SIG-M5 treated with dmso at 0.1 percent for 504 hours (cell line): ENCODE measurements around the gene NUDT22.

Source experiments
- DNase-seq: peaks from one replicate; lab custom pipeline; 2025; ENCODE audit not compliant: unreplicated experiment; lab: John Stamatoyannopoulos, UW

The NUDT22 gene

GRCh38 chr11:64253481-64253880, 27.4 kb downstream of the NUDT22 start:
- no peak for DNase-seq

GRCh38 chr11:64254326-64254725, 28.3 kb downstream of the NUDT22 start:
- DNase-seq, result no peak

DNA sequence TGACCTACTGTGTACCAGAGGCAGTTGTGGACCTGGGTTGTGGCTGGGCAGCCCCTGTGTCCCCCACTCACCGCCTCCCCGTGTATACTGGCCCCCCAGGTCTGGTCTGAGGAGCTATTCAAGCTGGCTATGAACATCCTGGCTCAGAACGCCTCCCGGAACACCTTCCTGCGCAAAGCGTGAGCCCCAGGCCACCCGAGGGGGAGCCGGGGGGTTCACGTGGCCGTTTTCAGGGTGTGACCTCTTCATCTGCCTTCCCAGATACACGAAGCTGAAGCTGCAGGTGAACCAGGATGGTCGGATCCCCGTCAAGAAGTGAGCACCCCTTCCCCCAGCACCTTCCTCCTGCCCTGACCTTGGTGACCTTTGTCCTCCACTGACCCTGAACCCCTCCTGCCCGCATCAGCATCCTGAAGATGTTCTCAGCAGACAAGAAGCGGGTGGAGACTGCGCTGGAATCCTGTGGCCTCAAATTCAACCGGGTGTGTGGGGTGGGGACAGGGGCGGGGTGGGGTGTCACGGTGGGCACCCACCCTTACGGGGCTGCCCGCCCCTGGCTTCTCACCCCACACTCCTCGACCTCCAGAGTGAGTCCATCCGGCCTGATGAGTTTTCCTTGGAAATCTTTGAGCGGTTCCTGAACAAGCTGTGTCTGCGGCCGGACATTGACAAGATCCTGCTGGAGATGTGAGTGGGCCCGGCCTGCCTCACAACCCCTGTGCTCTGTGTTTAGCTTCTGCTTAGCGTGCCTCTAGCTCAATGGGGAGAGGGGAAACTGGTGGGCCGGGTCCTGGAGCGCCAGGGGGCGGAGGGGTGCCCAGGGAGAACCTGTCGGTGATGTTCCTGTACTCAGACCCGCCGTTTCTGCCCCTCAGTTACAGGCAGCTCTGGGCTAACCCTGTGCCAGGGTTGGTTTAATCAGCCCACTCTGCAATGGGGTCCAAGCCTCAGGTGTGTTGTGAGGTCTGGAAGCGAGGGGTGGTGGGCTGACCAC, 29.4 kb downstream of the NUDT22 start:
- no peak for DNase-seq

- DNase-seq, result no peak
These were observed 30.2 kb downstream of the NUDT22 start for GRCh38 chr11:64256300-64256699.

DNA sequence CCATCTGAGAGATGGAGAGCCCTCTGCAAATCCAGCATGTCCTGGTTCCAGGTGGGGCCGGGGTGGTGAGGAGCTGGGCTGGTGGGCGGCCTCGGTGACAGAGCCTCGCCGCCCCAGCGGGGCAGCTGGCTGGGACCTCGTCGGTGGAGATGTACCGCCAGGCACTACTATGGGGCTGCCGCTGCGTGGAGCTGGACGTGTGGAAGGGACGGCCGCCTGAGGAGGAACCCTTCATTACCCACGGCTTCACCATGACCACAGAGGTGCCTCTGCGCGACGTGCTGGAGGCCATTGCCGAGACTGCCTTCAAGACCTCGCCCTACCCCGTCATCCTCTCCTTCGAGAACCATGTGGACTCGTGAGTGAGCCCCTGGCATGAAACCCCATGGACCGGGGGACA, 32.3 kb downstream of the NUDT22 start:
- DNase-seq, result no peak

GRCh38 chr11:64258946-64259532, 33.0 kb downstream of the NUDT22 start:
- DNase-seq, result no peak

- DNase-seq, result no peak
These were observed 33.5 kb downstream of the NUDT22 start for GRCh38 chr11:64259533-64260067.

DNA sequence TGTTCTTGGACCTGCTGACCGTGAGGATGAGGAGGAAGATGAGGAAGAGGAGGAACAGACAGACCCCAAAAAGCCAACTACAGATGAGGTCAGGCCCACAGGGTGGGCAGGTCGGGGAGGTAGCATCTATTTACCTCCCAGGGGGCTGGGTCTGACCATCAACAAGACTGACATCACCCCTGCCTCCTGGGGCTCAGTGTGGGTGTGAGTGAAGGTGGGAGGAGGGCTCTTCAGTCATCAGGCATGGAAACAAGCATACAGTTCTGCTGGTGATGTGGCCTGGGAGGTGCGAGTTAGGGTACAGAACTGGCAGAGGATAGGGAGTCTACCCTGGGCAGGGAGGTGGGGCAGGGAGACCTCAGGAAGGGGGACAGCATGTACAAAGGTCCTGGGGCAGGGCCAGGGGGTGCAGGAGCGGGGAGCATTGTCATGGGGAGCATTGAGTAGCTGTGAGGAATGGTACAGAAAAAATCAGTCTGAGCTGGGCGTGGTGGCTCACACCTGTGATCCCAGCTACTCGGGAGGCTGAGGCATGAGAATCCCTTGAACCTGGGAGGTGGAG, 34.2 kb downstream of the NUDT22 start:
- no peak for DNase-seq

DNA sequence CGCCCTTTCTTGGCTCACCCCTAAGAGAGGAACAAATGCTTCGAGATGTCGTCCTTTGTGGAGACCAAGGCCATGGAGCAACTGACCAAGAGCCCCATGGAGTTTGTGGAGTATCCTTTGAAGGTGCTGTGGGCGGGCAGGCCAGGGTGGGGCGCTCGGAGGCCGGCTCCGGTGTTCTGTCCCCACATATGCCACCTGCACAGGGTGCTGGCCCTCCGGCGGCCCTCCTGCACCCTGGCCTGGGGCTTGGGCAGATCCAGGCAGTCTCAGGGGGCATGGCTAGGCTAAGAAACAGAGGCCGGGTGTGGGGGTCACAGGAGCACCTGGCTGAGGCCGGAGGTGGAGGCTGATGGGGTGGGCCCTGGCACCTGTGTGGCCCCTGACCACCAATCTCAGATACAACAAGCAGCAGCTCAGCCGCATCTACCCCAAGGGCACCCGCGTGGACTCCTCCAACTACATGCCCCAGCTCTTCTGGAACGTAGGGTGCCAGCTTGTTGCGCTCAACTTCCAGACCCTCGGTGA, 35.5 kb downstream of the NUDT22 start:
- no peak for DNase-seq

DNA sequence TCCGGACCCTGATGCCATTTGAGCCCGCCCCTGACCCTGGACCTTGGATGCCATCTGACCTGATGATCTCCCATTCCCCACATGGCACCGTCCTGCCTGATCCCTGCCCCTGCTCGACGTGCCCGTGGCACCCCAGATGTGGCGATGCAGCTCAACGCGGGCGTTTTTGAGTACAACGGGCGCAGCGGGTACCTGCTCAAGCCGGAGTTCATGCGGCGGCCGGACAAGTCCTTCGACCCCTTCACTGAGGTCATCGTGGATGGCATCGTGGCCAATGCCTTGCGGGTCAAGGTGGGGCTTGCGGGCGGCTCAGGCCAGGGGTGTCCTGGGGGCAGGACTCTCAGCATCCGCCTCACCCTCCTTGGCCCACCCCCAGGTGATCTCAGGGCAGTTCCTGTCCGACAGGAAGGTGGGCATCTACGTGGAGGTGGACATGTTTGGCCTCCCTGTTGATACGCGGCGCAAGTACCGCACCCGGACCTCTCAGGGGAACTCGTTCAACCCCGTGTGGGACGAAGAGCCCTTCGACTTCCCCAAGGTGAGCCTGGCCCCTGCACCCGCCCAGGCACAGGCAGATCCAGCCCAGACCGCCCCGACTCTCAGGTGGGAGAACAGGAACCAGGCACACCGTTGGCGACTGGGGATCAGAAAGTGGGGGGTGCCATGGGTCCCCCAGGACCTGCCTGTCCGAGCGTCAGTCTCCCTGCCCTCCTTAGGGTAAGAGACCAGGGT, 36.4 kb downstream of the NUDT22 start:
- DNase-seq, result no peak

DNA sequence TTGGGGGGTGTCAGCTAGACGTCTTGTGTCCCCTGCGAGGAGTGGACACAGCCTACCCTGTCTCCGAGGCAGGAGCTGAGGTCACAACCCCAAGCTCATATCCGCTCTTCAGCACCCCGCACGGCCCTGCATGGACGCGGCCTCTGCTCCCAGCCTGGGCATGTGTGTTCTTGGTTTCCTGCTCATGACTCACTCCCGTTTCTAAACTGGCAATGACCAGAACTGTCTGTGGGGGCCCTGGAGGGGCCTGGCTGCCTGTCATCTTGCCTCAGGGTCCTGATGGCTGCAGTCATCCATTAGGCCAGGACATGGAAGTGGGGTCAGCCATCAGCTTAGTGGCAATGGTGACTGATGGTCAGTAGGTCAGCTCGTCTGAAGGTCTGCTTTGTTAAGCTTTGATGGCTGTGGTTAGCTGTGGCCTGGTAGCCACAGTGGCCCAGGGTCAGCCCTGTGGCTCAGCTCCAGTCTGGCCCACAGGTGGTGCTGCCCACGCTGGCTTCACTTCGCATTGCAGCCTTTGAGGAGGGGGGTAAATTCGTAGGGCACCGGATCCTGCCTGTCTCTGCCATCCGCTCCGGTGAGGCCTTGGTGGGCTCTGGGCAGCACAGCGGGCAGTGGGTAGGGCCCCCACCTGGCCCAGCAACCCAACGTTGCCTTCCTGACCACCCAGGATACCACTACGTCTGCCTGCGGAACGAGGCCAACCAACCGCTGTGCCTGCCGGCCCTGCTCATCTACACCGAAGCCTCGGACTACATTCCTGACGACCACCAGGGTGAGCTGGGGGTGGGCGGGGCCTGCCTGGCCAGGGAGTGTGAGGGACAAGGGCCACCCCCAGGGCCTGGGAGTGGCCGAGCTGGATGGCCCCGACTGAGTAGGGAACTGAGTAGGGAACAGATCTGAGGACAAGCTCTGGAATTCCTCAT, 37.2 kb downstream of the NUDT22 start:
- no peak for DNase-seq

DNA sequence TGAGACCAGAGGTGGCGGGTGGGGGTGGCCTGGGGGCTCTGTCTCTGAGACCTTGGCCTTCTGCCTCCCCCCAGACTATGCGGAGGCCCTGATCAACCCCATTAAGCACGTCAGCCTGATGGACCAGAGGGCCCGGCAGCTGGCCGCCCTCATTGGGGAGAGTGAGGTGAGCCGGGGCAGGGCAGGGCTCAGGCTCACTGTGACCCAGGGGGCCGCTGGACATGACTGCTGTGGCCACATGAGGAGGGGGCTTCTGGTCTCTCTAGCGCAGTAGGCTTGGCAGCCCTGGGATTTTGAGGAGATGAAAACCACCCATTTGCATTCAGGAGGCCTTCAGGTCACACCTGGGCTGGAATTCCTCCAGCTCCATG, 37.9 kb downstream of the NUDT22 start:
- no peak for DNase-seq

GRCh38 chr11:64264371-64264852, 38.3 kb downstream of the NUDT22 start:
- DNase-seq, result no peak

- DNase-seq, result no peak
These were observed 39.4 kb downstream of the NUDT22 start for GRCh38 chr11:64265176-64266160.

DNA sequence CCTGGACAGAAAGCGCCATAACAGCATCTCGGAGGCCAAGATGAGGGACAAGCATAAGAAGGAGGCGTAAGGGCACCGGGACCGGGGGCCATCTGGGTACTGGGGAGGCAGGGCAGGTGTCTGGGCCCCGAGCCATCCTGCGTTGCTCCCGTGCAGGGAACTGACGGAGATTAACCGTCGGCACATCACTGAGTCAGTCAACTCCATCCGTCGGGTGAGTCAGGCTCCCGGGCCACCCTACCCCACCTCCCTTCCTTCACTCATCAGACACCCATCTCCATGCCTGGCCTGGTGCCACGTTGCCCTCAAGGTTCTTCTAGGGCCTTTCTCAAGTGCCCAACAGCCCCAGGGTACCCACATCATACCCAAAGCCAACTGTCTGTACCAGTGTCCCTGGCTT, 40.3 kb downstream of the NUDT22 start:
- no peak for DNase-seq

DNA sequence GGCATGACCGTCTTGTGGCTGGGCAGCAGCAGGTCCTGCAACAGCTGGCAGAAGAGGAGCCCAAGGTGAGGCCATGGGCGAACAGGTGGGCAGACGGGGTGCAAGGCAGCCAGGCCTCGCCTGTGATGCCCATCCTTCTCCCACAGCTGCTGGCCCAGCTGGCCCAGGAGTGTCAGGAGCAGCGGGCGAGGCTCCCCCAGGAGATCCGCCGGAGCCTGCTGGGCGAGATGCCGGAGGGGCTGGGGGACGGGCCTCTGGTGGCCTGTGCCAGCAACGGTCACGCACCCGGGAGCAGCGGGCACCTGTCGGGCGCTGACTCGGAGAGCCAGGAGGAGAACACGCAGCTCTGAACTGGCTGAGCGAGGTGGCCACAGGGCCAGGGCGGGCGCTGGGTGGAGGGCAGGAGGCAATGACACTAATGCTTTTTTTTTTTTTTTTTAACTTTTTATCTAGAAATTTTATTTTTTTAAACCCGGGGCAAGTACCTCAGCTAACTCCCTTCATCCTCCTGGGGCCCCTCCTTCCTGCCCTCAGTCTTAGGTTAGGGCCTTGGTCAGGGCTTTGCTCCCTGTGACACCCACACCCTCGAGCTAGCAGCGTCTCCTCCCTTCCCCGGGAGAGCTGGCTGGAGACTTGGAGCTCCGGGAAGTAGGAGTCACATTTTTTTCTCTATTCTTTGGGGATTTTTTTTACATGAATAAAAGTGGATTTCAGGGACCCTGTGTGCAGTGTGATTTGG, 41.3 kb downstream of the NUDT22 start:
- DNase-seq, result no peak

DNA sequence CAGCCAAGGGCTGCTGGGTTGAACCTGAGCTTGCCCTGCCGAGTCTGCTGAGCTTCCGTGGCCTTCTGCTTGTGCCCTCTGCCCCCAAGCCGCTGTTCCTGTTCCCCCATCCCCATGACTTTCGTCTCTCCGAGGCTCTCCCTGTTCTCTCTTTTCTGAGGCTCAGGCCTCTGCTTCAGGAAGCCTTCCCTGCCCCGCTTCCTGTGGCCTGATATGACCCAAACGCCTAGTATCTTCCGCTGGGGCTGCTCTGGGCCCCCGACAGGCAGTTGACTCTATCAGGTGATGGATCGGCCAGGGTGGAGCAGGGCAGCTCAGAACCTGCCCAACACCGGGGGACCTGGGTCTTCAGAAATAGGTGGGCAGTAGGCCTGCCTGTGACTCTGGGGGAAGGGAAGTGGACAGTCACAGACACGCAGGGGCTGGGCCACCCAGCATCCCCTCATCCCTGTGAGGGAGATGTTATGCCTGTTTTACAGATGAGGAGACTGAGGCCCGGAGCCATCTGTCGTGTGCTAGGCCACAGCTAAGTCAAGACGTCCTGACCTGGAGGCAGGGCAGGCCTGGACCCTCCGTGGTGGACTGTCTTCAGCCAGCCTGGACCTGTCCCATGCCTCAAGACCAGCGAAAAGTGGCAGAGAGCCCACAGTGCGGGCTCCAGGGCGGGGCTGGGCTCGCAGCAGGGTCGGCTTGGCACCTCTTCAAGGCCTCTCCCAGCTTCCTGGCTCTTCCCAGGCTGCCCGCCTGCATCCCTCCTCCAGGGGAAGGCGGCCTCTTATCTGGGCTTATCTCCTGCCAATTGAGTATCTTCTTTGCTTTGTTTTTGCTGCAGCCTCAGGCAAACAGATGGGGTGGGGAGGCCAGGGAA, 42.2 kb downstream of the NUDT22 start:
- peak; percentile 9 for DNase-seq
